ENCODE results near the gene TWIST1. TPM values are rescaled to one million over a fixed set of nuclear protein-coding genes. Genes with fewer than 3 reads are reported as not detected.

TWIST1 gene
- total and polyA plus RNA-seq, 8 donors, result 0.09 to 2.2 (median 0.49) TPM; not detected in 2

DNA sequence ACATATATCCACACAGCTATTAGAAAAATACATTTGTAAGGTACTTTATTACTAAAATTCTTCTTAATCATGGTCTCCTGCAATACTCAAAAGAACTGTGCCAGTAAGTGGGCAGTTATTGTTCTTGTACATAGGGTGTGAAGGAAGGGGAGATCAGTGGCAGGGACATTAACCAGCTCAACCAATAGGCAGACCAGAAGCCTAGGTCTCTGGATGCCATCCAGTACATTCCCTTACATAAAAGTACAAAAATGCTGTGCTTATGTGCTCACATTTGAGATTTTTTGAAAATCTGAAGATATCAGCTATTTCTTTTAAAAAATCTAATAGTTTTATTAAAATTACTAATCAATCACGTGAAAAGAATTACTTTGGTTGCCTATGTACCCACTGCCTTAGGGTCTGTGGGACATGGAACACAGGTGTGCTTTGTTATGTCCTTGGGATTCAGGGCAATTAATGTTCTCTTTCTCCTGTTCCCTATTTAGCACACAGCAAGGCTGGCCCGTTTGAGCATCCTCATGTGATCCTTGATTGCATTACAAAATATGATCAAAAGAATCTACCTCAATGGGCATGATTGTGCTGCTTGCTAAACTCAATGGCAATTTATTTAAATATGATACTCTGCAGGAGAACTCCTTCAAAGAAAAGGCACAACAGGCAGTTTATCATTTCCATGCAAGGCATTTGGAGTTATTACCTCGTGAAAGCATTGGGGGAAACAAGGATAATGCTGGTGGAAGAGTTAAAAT, 22.7 kb downstream of the TWIST1 start:
- no peak overlapping the region for H3K27ac ChIP-seq
- H3K36me3 ChIP-seq, result no peaks in the 10 kb centered on the region
- no peak for FAIRE-seq
- 28 to 44% methylated on average over 3 of the region's 3 CpGs for WGBS, 2 donors
- no peaks in the 10 kb centered on the region for H3K9me3 ChIP-seq
- no peaks in the 10 kb centered on the region for H3K4me1 ChIP-seq
- intact Hi-C loops (cut with DNase I), result no loop called here
- no peak for ATAC-seq
- no peak for TF ChIP-seq CTCF (IDR thresholded peaks at IDR 0.05)
- DNase-seq, result no peak
- H3K27me3 ChIP-seq, result peaks cover 0 to 11% (median 0%) of the 10 kb centered on the region in 4 donors
- no peak overlapping the region for H3K4me3 ChIP-seq

DNA sequence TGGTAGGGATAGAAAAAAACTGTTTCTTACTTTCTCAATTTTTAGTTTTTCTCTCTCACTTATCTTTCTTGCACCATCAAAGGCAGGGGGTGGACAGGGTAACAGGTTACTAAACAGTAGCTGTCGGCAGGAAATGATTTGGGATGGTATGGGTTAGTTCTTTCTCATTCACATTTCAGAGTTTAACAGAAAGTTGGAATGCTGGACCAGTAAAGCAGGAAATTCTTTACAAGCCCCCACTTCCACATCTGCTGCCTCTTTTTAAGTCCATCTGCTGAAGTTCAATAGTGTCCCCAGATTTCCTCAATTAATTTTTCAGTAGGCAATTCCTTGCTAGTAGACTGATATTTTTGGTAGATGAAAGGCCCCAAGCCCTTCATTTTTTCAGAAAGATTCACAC, 23.3 kb downstream of the TWIST1 start:
- Histone ChIP-seq H3K9me3 (no peaks in the 10 kb centered on the region), H3K27ac (no peak overlapping the region), H3K27me3 (peaks cover 0 to 6% (median 0%) of the 10 kb centered on the region in 4 donors), H3K4me1 (no peaks in the 10 kb centered on the region), H3K36me3 (no peaks in the 10 kb centered on the region), H3K4me3 (no peak overlapping the region)
- ATAC-seq (no peak), FAIRE-seq (no peak), DNase-seq (no peak)
- WGBS, 2 donors, result 45 to 48% methylated on average over 1 of the region's 1 CpG
- TF ChIP-seq CTCF (IDR thresholded peaks at IDR 0.05), result no peak
- intact Hi-C loops (cut with DNase I), result no loop called here

DNA sequence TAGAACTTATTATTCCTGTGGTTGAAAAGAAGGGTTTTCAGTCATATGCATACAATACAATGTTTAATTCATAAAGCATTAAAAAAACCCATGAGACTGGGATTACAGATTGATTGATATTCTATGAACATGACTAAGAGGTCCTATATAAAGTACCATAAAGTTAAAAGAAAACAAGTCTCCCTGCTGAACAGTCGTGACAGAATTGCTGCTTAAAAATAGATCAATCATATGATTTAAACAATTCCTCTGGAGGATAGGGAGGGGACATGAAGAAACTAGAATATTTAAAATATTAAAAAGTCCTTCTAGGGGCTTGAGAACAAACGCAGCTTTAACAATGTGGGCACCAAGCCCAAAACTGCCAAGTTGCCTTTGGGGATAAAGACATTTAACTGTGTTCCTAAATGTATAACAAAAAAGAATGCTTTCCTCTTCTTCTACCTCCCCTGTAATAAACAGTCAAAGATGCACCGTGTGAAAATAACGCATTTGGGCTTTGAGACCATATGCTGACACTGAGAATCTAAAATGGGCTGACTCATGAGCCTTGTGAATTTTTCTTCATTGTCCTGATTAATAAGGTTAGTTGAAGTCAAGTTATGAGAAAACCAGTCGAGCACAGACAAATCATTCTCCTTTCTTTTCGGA, 25.8 kb downstream of the TWIST1 start:
- FAIRE-seq, result no peak
- H3K27me3 ChIP-seq, result no peaks in the 10 kb centered on the region
- no peaks in the 10 kb centered on the region for H3K36me3 ChIP-seq
- no peak for TF ChIP-seq CTCF (IDR thresholded peaks at IDR 0.05)
- H3K4me3 ChIP-seq, result no peak overlapping the region
- DNase-seq, result no peak
- no peak for ATAC-seq
- intact Hi-C loops (cut with DNase I), result no loop called here
- no peak overlapping the region for H3K27ac ChIP-seq
- 57 to 66% methylated on average over 6 of the region's 6 CpGs for WGBS, 2 donors
- no peaks in the 10 kb centered on the region for H3K9me3 ChIP-seq
- H3K4me1 ChIP-seq, result no peaks in the 10 kb centered on the region

DNA sequence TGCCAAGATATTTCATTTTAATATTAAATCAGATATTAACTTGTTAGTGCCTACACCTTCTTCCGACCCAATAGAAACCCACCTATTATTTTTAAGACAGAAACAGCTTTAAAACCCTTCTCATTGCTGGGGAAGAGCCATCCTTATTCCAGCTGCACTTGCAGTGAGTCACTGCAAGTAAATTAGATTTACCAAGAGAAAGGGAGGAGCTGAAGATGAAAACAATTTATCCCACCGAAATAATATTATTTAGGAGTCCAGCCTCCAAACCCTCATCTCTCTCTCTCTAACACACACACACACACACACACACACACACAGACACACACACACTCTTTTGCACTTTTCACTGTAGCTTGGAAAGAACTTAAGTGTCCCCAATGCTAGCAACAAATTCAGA, 26.9 kb downstream of the TWIST1 start:
- Histone ChIP-seq H3K27ac (no peak overlapping the region), H3K36me3 (no peaks in the 10 kb centered on the region), H3K4me1 (no peaks in the 10 kb centered on the region), H3K4me3 (no peak overlapping the region), H3K27me3 (no peaks in the 10 kb centered on the region), H3K9me3 (no peaks in the 10 kb centered on the region)
- intact Hi-C loops (cut with DNase I), result no loop called here
- no peak for FAIRE-seq
- no peak for ATAC-seq
- 62 to 67% methylated on average over 2 of the region's 2 CpGs for whole genome bisulfite sequencing, 2 donors
- no peak for DNase-seq
- no peak for TF ChIP-seq CTCF (IDR thresholded peaks at IDR 0.05)

DNA sequence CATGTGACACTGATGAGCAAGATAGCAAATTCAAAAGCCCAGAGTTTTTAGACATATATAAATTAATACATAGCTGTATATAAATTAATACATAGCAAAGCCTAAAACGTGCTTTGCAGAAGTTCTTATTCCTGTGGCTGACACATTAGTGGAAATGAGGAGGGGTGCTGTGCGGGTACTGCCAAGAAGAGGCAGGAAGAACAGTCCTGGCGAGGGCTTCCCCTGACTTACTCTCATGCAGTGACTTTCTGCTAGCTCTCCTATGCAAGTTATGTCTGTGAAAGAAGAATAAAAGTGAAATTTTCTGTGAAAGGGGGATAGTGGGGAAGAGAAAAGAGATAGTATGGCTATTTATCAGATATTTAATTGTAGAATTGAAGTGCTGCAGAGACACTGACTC, 27.6 kb downstream of the TWIST1 start:
- TF ChIP-seq CTCF (IDR thresholded peaks at IDR 0.05), result no peak
- DNase-seq, result no peak
- no peak for FAIRE-seq
- H3K27ac ChIP-seq, result no peak overlapping the region
- H3K4me3 ChIP-seq, result no peak overlapping the region
- no peaks in the 10 kb centered on the region for H3K4me1 ChIP-seq
- no peaks in the 10 kb centered on the region for H3K9me3 ChIP-seq
- no peaks in the 10 kb centered on the region for H3K36me3 ChIP-seq
- H3K27me3 ChIP-seq, result no peaks in the 10 kb centered on the region
- intact Hi-C loops (cut with DNase I), result no loop called here
- no peak for ATAC-seq
- 31 to 42% methylated on average over 3 of the region's 3 CpGs for WGBS, 2 donors

Data from pancreas (tissue), 10 donors.